Fibroblast of lung (primary cell): Measurements from ENCODE around the gene CTNNA2.

Experiments used
- EZH2 ChIP-seq: IDR thresholded peaks from 2 replicates; pipeline ENCODE4 v1.5.1; 2012; ENCODE audit warnings: low read length, control low read depth, mild to moderate bottlenecking; ENCODE audit errors: missing control alignments
- TF ChIP-seq, protein P1 (sequence below), 2 donors: IDR thresholded peaks in 1 of 2; conservative IDR thresholded peaks in 1 of 2; 1 replicate in 1 of 2; 2 replicates in 1 of 2; pipeline ENCODE4 v1.5.1; 2011 to 2012; ENCODE audit warnings: low read length in 2 of 2, control low read depth in 1 of 2, inconsistent platforms in 1 of 2, low read depth in 1 of 2, mild to moderate bottlenecking in 1 of 2

DNA sequence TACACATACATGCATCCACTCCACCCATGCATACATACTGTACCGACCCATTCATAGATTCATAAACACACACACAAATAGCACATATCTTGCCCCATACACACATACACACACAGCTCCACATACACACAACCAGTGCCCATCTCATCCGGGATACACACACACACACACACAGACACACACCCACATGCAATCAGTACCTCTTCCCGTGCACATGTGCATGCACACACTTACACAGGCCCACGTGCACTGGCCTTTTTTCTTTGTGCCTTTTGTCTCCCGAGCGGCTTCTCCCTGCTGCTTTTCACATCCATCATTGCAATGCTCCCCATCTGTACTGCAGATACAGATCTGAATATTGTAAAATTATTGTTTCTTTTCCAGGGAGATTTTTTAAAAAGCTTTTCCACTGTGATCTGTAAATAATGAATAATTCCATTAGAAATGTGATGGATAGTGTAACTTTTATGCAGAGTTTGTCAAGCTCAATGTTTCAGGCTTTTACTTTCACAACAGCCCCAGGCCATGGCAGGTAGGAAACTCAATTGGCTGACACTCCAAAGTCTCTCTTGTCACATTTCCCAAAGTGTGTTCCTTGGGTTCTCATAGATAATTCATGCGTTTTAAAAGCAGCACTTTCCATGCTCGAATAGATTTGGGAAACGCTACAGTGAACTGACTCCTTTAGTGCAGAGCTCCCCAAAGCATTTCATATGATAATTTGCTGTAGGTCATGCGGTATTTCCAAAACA lies 393.5 kb downstream of the CTNNA2 start:
- TF ChIP-seq, protein P1, sequence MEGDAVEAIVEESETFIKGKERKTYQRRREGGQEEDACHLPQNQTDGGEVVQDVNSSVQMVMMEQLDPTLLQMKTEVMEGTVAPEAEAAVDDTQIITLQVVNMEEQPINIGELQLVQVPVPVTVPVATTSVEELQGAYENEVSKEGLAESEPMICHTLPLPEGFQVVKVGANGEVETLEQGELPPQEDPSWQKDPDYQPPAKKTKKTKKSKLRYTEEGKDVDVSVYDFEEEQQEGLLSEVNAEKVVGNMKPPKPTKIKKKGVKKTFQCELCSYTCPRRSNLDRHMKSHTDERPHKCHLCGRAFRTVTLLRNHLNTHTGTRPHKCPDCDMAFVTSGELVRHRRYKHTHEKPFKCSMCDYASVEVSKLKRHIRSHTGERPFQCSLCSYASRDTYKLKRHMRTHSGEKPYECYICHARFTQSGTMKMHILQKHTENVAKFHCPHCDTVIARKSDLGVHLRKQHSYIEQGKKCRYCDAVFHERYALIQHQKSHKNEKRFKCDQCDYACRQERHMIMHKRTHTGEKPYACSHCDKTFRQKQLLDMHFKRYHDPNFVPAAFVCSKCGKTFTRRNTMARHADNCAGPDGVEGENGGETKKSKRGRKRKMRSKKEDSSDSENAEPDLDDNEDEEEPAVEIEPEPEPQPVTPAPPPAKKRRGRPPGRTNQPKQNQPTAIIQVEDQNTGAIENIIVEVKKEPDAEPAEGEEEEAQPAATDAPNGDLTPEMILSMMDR (conservative IDR thresholded peaks at IDR 0.05 in 1 of 2, IDR thresholded peaks at IDR 0.05 in 1 of 2; ENCODE audit: low read depth in 1 of 2, low read length in 2 of 2): no peak
- TF ChIP-seq EZH2: no peak
